Measurements from ENCODE around the gene SMIM24. TPM values are rescaled to one million over a fixed set of nuclear protein-coding genes. Genes with fewer than 3 reads are reported as not detected.

SMIM24 gene
- total and polyA plus RNA-seq, 9 donors: 0.24 to 30.7 (median 0.34) TPM; not detected in 2

- Histone ChIP-seq H3K4me1 (ENCODE audit: control insufficient read depth, insufficient read depth, low read length) (peaks cover 9% of the 10 kb centered on the region), H3K4me3 (ENCODE audit: low read length) (no peak overlapping the region), H3K27me3 (ENCODE audit: control insufficient read depth, insufficient read depth, low read length) (no peaks in the 10 kb centered on the region), H3K27ac (ENCODE audit: low read length) (no peak overlapping the region), H3K36me3 (ENCODE audit: control insufficient read depth, insufficient read depth, low read length) (peaks cover 47% of the 10 kb centered on the region), H3K9me3 (replicated peaks; ENCODE audit: control insufficient read depth, low read depth, low read length) (no peaks in the 10 kb centered on the region)
- WGBS (ENCODE audit: insufficient coverage): 93% methylated on average over 2 of the region's 5 CpGs
- DNase-seq: no peak
Observed at GRCh38 chr19:3497757-3498520, 17.6 kb upstream of the SMIM24 start.

- Histone ChIP-seq H3K9me3 (replicated peaks; ENCODE audit: control insufficient read depth, low read depth, low read length) (no peaks in the 10 kb centered on the region), H3K27ac (ENCODE audit: low read length) (no peak overlapping the region), H3K4me3 (ENCODE audit: low read length) (no peak overlapping the region), H3K4me1 (ENCODE audit: control insufficient read depth, insufficient read depth, low read length) (peaks cover 9% of the 10 kb centered on the region), H3K36me3 (ENCODE audit: control insufficient read depth, insufficient read depth, low read length) (peaks cover 58% of the 10 kb centered on the region), H3K27me3 (ENCODE audit: control insufficient read depth, insufficient read depth, low read length) (no peaks in the 10 kb centered on the region)
- no peak for DNase-seq
- WGBS (ENCODE audit: insufficient coverage): 96% methylated on average over 32 of the region's 32 CpGs
Observed at GRCh38 chr19:3496392-3497273, 16.3 kb upstream of the SMIM24 start.

GRCh38 chr19:3494559-3494958, 14.2 kb upstream of the SMIM24 start:
- H3K4me3 ChIP-seq (ENCODE audit: low read length): no peak overlapping the region
- no peak overlapping the region for H3K27ac ChIP-seq (ENCODE audit: low read length)
- 93% methylated on average over 18 of the region's 18 CpGs for WGBS (ENCODE audit: insufficient coverage)
- no peak for DNase-seq
- peaks cover 65% of the 10 kb centered on the region for H3K36me3 ChIP-seq (ENCODE audit: control insufficient read depth, insufficient read depth, low read length)
- H3K9me3 ChIP-seq (replicated peaks; ENCODE audit: control insufficient read depth, low read depth, low read length): no peaks in the 10 kb centered on the region
- peaks cover 1% of the 10 kb centered on the region for H3K4me1 ChIP-seq (ENCODE audit: control insufficient read depth, insufficient read depth, low read length)
- no peaks in the 10 kb centered on the region for H3K27me3 ChIP-seq (ENCODE audit: control insufficient read depth, insufficient read depth, low read length)

GRCh38 chr19:3494051-3494450, 13.7 kb upstream of the SMIM24 start:
- H3K36me3 ChIP-seq (ENCODE audit: control insufficient read depth, insufficient read depth, low read length): peaks cover 62% of the 10 kb centered on the region
- no peak for DNase-seq
- H3K4me3 ChIP-seq (ENCODE audit: low read length): no peak overlapping the region
- 81% methylated on average over 9 of the region's 15 CpGs for WGBS (ENCODE audit: insufficient coverage)
- H3K27me3 ChIP-seq (ENCODE audit: control insufficient read depth, insufficient read depth, low read length): no peaks in the 10 kb centered on the region
- H3K9me3 ChIP-seq (replicated peaks; ENCODE audit: control insufficient read depth, low read depth, low read length): no peaks in the 10 kb centered on the region
- H3K27ac ChIP-seq (ENCODE audit: low read length): no peak overlapping the region
- no peaks in the 10 kb centered on the region for H3K4me1 ChIP-seq (ENCODE audit: control insufficient read depth, insufficient read depth, low read length)

GRCh38 chr19:3493651-3494050, 13.3 kb upstream of the SMIM24 start:
- H3K36me3 ChIP-seq (ENCODE audit: control insufficient read depth, insufficient read depth, low read length): peaks cover 60% of the 10 kb centered on the region
- no peaks in the 10 kb centered on the region for H3K9me3 ChIP-seq (replicated peaks; ENCODE audit: control insufficient read depth, low read depth, low read length)
- no peak overlapping the region for H3K4me3 ChIP-seq (ENCODE audit: low read length)
- 92% methylated on average over 14 of the region's 14 CpGs for WGBS (ENCODE audit: insufficient coverage)
- H3K4me1 ChIP-seq (ENCODE audit: control insufficient read depth, insufficient read depth, low read length): no peaks in the 10 kb centered on the region
- no peak for DNase-seq
- no peaks in the 10 kb centered on the region for H3K27me3 ChIP-seq (ENCODE audit: control insufficient read depth, insufficient read depth, low read length)
- H3K27ac ChIP-seq (ENCODE audit: low read length): no peak overlapping the region

GRCh38 chr19:3492919-3493318, 12.6 kb upstream of the SMIM24 start:
- Histone ChIP-seq H3K4me3 (ENCODE audit: low read length) (no peak overlapping the region), H3K4me1 (ENCODE audit: control insufficient read depth, insufficient read depth, low read length) (no peaks in the 10 kb centered on the region), H3K27me3 (ENCODE audit: control insufficient read depth, insufficient read depth, low read length) (no peaks in the 10 kb centered on the region), H3K27ac (ENCODE audit: low read length) (no peak overlapping the region), H3K9me3 (replicated peaks; ENCODE audit: control insufficient read depth, low read depth, low read length) (no peaks in the 10 kb centered on the region), H3K36me3 (ENCODE audit: control insufficient read depth, insufficient read depth, low read length) (peaks cover 58% of the 10 kb centered on the region)
- no peak for DNase-seq
- WGBS (ENCODE audit: insufficient coverage): 94% methylated on average over 11 of the region's 16 CpGs

GRCh38 chr19:3492131-3492839, 12.0 kb upstream of the SMIM24 start:
- Histone ChIP-seq H3K27me3 (ENCODE audit: control insufficient read depth, insufficient read depth, low read length) (no peaks in the 10 kb centered on the region), H3K27ac (ENCODE audit: low read length) (no peak overlapping the region), H3K9me3 (replicated peaks; ENCODE audit: control insufficient read depth, low read depth, low read length) (no peaks in the 10 kb centered on the region), H3K36me3 (ENCODE audit: control insufficient read depth, insufficient read depth, low read length) (peaks cover 54% of the 10 kb centered on the region), H3K4me3 (ENCODE audit: low read length) (no peak overlapping the region), H3K4me1 (ENCODE audit: control insufficient read depth, insufficient read depth, low read length) (no peaks in the 10 kb centered on the region)
- no peak for DNase-seq
- WGBS (ENCODE audit: insufficient coverage): 95% methylated on average over 44 of the region's 45 CpGs

- H3K4me3 ChIP-seq (ENCODE audit: low read length): no peak overlapping the region
- no peak overlapping the region for H3K27ac ChIP-seq (ENCODE audit: low read length)
- peaks cover 49% of the 10 kb centered on the region for H3K36me3 ChIP-seq (ENCODE audit: control insufficient read depth, insufficient read depth, low read length)
- no peaks in the 10 kb centered on the region for H3K4me1 ChIP-seq (ENCODE audit: control insufficient read depth, insufficient read depth, low read length)
- 92% methylated on average over 44 of the region's 55 CpGs for WGBS (ENCODE audit: insufficient coverage)
- no peak for DNase-seq
- H3K9me3 ChIP-seq (replicated peaks; ENCODE audit: control insufficient read depth, low read depth, low read length): no peaks in the 10 kb centered on the region
- no peaks in the 10 kb centered on the region for H3K27me3 ChIP-seq (ENCODE audit: control insufficient read depth, insufficient read depth, low read length)
Observed at GRCh38 chr19:3491396-3492119, 11.2 kb upstream of the SMIM24 start.

GRCh38 chr19:3483226-3483628, 2.9 kb upstream of the SMIM24 start, which contains the start of gene SMIM44:
Gene SMIM44 (minus strand): TSS chr19:3483441. CDS start chr19:3483403, 38 bp downstream.
- 51% methylated on average over 23 of the region's 33 CpGs for WGBS (ENCODE audit: insufficient coverage)
- Histone ChIP-seq H3K9me3 (replicated peaks; ENCODE audit: control insufficient read depth, low read depth, low read length) (no peaks in the 10 kb centered on the region), H3K4me1 (ENCODE audit: control insufficient read depth, insufficient read depth, low read length) (no peaks in the 10 kb centered on the region), H3K36me3 (ENCODE audit: control insufficient read depth, insufficient read depth, low read length) (no peaks in the 10 kb centered on the region), H3K4me3 (ENCODE audit: low read length) (no peak within 1 kb of the TSS), H3K27ac (ENCODE audit: low read length) (no peak within 1 kb of the TSS), H3K27me3 (ENCODE audit: control insufficient read depth, insufficient read depth, low read length) (peaks cover 64% of the 10 kb centered on the region)
- DNase-seq: no peak

Data from muscle of leg (tissue), 11 donors.